CD4-positive, alpha-beta T cell treated with Interleukin-6 for 4 hours (primary cell): ENCODE data around the gene CRIP1.
A peak's percentile ranks its signal among the peaks of the same experiment; 100 is the strongest.

ENCODE experiments used
- DNase-seq: peaks from one replicate; pipeline ENCODE4 v3.0.0-alpha.2; 2020; ENCODE audit warnings: mixed read lengths

The CRIP1 gene

DNA sequence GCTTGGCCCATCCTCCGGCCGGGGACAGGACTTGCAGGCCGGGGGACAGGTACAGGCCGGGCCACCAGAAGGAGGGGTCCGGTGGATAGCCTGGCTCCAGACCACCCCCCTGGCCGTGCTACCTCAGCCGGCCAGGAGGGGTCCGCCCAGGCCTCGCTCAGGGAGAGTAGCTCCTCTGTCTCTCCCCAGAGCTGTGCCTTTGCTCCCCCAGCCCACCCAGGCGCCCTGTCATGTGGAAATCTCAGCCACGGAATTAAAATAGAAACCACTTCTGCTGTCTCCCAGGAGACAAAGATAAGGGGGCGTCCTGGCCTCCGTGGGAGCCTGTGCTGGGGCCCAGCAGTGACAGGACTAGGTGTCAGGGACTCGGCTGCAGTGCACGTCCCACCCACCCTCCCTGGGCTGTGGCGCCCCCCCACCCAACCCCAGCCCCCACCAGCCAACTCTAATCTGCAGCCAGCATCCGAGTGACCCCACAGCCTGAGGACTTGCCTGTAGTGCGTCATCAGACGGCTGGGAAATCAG lies 15.3 kb upstream of the CRIP1 start:
- no peak for DNase-seq

GRCh38 chr14:105471823-105472485 lies 14.7 kb upstream of the CRIP1 start:
- no peak for DNase-seq

DNA sequence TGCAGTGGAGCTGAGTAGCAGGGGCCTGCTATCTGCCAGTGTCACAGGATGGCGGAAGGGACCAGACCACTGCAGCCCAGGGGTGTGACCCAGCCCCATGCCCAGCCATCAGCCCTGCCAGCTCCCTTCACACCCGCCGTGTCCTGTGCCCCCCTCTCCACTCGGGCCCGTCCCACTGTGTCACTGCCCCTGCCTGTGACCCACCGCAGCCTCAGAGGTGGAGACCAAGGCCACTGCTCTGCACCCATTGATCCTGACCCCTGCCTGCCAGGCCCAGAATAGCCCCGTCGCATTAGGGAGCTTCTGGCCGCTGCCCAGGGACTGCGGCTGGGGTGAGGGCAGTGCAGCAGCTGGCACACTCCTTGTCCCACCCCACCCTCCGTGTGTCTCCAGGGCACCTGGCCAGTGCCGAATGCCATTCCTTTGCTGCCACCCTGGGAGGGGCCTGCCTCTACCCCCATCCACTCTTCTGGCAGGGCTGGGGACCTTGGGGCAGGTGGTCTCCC lies 14.1 kb upstream of the CRIP1 start:
- DNase-seq: no peak

GRCh38 chr14:105473033-105473676 lies 13.5 kb upstream of the CRIP1 start:
- DNase-seq: no peak

DNA sequence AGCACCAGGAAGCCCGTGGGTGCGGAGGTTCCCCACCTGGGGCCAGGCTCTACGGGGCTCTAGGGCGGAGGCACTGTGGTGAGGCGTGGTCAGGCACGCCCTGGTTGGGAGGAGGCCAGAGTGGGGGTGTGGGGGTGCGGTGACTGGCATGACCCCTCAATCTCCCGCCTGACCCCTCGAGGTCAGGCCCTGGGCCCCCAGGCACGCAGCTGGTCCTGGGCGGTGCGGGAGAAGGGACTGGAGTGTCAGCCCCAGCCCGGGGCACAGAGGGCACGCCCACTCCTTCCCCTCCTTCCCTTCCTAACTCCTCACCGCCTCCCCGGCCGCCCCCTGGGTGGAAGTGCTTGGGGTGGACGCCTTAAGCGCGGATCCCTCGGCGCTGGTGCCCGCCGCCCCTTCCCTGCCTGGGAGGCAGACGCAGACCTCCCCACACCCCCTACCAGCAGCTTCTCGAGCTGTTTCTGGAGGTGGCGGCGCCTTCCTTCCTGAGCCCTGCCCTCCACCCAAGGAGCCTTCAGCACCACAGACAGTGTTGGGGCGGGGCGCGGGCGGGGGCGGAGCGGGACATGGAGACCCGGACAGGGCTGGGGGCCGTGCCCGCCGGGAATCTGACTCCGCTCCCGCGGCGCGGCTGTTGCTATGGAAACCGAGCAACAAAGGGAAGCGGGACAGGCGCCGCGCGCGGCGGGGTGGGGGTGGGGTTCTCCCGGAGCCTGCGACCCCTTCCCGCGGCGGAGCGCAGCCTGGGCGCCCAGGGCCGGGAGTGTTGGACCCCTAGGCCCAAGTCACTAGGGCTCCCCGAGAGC lies 12.8 kb upstream of the CRIP1 start:
- peak; percentile 88 for DNase-seq

- peak; percentile 64 for DNase-seq
These were observed 12.0 kb upstream of the CRIP1 start, which contains the start of gene CRIP2 for GRCh38 chr14:105474483-105475268. CRIP2 (plus strand) TSS chr14:105474821; CDS start chr14:105474863, 42 bp downstream.

GRCh38 chr14:105475269-105476096 lies 11.2 kb upstream of the CRIP1 start:
- peak; percentile 35 for DNase-seq

DNA sequence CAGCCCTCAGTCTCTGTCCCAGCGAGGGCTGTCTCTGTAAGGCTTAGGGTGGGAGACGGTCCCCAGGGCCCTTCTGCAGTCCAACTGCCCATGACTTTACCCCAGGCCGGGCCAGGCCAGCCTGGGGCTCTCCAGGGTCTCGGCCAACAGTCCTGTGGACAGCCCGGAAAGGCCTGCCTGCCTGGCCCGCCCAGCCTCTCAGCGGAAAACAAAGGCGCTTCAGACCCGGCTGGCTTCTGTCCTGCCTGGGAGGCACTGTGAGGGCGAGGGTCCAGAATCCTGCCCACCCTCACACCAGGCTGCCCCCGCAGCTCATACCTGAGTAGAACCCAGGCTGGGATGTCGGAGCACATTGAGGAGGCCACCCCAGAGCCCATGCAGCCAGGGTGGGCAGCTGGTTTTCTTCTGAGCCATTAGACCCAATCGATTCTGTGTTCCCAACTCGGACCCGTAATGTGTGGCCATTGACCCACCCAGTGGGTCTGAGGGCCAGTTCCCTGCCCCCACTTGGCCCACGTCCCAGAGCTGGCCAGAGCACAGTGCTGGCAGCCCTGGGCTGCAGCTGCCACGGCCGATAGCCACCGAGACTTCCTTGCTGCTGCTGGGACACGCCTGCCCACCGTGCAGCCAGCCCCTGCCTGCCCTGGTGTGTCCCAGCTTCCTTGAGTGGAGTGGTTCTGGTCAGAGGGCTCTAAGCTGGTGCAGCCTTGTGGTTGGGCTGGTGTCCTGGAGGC lies 10.4 kb upstream of the CRIP1 start:
- DNase-seq: no peak

GRCh38 chr14:105476831-105477659 lies 9.6 kb upstream of the CRIP1 start:
- DNase-seq: no peak

GRCh38 chr14:105477660-105478397 lies 8.9 kb upstream of the CRIP1 start:
- peak; percentile 88 for DNase-seq

DNA sequence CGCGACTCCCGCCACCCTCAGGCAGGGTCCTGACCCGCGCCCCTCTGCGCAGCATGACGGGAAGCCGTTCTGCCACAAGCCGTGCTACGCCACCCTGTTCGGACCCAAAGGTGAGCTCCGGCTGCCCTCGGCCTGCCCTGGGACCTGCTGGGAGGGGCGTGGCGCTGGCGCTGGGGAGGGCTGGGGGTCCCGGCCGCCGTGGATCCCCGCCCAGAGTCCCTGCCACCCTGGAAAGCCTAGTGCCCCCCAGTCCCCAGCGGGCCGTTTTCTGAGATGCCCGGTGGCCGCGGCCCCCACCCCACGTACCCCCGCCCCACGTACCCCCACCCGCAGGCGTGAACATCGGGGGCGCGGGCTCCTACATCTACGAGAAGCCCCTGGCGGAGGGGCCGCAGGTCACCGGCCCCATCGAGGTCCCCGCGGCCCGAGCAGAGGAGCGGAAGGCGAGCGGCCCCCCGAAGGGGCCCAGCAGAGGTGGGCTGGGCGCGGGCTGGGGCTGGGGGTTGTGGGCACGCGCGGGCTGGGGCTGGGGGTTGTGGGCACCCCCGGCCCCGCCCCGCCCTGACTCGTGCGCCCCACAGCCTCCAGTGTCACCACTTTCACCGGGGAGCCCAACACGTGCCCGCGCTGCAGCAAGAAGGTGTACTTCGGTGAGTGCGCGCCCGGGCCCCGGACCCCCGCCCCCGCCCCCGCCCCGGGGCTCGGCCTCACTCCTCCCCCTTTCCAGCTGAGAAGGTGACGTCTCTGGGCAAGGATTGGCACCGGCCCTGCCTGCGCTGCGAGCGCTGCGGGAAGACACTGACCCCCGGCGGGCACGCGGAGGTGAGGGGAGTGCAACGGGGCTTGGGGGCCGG lies 8.1 kb upstream of the CRIP1 start:
- peak; percentile 58 for DNase-seq

DNA sequence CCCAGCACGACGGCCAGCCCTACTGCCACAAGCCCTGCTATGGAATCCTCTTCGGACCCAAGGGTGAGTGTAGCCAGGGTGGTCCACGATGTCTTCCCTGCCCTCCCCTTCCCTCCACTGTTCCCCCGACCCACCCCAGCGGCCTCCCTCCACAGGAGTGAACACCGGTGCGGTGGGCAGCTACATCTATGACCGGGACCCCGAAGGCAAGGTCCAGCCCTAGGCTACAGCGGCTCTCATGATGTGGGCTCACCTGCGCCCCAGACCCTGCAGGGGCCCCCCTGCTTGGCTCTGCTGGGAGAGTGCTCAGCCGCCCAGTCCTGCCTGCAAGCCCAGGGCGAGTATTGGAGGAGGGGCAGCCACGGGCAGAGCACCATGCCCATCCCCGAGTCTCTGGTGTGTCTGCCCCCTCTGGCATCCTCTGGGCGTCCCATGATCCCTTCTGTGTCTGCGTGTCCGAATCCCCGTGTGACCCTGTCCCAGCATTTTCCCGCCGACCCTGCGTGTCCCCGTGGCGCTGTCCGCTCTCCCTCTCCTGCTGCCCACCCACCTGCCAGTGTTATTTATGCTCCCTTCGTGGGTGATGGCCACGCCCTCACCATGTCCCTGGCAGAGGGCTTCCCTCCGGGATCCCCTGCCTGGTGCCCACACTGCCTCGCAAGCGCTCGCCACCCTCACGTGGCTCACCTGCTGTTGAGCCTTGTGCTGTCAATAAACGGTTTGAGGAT lies 7.1 kb upstream of the CRIP1 start:
- DNase-seq: peak; percentile 24

DNA sequence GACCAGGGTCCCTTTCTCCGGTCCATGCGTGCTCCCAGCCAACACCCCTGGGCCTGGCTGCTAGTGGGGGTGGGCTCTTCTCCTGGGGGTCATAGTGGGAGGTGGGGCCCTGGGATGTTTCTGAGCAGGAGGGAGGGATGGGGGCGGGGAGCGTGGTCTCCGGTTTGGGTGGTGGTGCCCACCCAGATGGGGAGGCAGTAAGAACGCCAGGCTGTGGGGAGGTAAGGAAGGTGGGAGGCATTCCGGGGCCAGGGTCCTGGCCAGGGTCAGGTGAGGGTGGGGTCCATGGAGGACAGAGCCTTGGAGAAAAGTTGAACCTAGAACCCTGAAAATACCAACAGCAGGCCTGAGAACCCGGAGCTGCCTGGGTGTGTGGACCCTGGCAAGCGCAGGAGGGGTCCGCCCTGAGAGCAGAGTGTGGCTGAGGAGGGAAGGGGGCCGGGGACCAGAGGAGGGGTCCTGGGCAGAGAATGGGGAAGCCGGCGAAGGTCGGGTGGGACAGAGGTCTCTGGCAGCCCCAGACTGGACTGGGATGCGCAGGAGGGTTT lies 6.4 kb upstream of the CRIP1 start:
- DNase-seq: no peak

DNA sequence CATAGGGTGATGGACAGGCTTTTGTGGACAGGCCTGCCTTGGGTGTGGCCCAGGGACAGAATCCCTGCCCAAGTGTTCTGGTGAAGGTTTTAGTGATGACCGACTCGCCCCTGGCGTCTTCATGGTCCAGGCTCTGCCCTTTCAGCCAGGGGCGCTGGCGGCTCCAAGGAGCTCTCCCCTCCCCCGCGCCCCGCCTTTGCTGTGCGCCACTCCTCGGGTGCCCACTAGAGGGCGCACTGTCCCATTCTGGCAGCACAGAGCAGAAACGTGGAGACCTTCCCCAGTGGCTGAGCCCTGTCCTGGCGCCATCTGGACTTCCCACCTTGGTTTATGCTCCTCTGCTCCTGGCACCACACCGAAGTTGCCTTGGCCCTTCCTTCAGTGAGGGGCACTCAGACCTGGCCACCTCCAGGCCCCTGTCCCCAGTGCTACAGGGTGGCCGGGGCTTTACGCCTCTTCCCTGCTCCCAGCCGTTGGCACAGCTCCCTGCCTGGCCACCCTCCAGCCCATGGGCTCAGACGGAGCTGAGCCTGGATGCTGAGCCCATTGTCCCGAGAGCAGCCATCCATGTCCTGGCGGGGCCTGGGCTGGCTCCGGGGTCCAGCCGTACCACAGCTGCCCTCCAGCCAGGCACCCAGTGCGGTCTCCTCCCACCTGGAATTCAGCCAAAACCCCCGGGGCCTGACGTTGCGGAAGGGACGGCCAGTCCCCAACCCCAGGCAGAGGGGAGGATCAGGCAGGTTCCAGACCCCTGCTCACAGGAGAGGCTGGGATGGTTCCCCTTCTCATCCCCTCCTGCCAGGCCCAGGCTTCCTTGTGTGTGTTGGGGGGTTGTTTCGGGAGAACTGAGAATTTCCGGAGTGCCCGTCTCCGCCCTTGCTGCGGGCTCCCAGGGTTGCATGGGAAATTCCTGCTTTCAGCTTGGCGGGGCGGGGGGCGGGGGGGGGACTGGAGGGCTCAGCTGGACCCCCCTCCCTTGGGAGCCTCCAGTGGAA lies 5.6 kb upstream of the CRIP1 start:
- DNase-seq: peak; percentile 89

DNA sequence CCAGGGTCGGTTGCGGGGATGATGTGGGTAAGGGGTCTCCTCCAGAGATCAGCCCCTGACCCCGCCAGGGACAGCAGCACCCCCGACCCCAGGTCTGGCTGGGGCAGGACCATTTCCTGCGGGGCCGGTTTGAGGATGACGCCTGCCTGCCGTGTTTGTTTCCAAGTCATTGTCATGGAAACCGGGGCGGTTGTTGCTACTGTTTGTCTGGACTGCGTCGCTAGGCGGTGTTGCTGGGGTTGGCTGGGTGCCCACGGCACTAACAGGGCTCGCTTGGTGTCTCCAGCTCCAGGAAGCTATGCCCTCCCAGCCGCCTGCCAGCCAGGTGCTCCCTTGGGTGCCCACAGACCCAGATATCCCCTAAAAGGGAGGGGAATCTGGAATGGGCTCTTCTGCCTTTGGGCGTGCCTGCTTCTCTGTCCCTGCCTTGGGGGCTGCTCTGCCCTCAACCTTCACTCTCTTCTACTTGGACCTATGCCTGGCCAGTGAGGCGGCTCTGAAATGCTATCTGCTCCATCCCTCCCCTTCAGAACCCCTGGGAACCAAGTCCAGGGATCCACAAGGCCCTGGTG lies 4.7 kb upstream of the CRIP1 start:
- DNase-seq: peak; percentile 96
